GM12892 (cell line): ENCODE data around the gene INF2.
"Not testable (repeated sequence)": the region's sequence is repeated elsewhere in the genome, so short reads cannot be mapped to it uniquely, and the experiment has no call there.

Experiments used
- POLR2A ChIP-seq: IDR thresholded peaks from 2 replicates; pipeline ENCODE4 v1.6.1; 2011; ENCODE audit warnings: low read depth, low read length, control low read depth
- POLR2AphosphoS5 ChIP-seq: IDR thresholded peaks from 2 replicates; pipeline ENCODE4 v1.6.1; 2011; ENCODE audit warnings: low read depth, low read length, control low read depth

GRCh38 chr14:104671330-104671977 lies 18.0 kb upstream of the INF2 start:
- not testable (repeated sequence) for TF ChIP-seq POLR2A, POLR2AphosphoS5
